Right cardiac atrium (tissue), 5 donors: Measurements from ENCODE around the gene RAB3GAP2. TPM values are rescaled to one million over a fixed set of nuclear protein-coding genes. Genes with fewer than 3 reads are reported as not detected.
"Not testable (repeated sequence)": the region's sequence is repeated elsewhere in the genome, so short reads cannot be mapped to it uniquely, and the experiment has no call there.

Experiments
- ATAC-seq, 2 donors: fragments of 200-7000 bp; cut with Tn5 transposase; one replicate each; pipeline versions ENCODE4 v1.8.0 to v1.9.1; 2020; ENCODE audit warnings: moderate library complexity in 2 of 2, mild to moderate bottlenecking in 1 of 2
- DNase-seq, 3 donors: peaks; one replicate each; pipeline ENCODE4 v3.0.0-alpha.2; 2020
- H3K27ac ChIP-seq: one replicate; pipeline ENCODE4 v1.5.1; 2013; ENCODE audit warnings: mild to moderate bottlenecking, low read length, control low read depth, moderate library complexity
- H3K27me3 ChIP-seq: one replicate; pipeline ENCODE4 v1.6.1; 2013; ENCODE audit not compliant: control insufficient read depth, insufficient read depth
- H3K4me1 ChIP-seq: one replicate; pipeline ENCODE4 v1.6.1; 2013; ENCODE audit warnings: low read length; ENCODE audit not compliant: control insufficient read depth, insufficient read depth
- H3K4me3 ChIP-seq: one replicate; pipeline ENCODE4 v1.5.1; 2013; ENCODE audit warnings: low read length, control low read depth
- H3K9me3 ChIP-seq: one replicate; pipeline ENCODE4 v1.6.1; 2013; ENCODE audit warnings: low read length; ENCODE audit not compliant: control insufficient read depth
- WGBS: extraction: QIAGEN DNeasy Blood & Tissue Kit; methylation state at CpG from one replicate; pipeline ENCODE4 v1.1.7; 2013; 5-methylcytosine and 5-hydroxymethylcytosine counted together
- intact Hi-C, 4 donors: fragments of 100-400 bp; cut with DNase I; formaldehyde crosslinking; loops; one replicate each; pipeline versions ENCODE4 v1.11.0 to v1.14.0; 2022 to 2023
- polyA plus RNA-seq: library from polyadenylated mRNA; stranded (reverse); fragments of 200-250 nt; gene quantifications from one replicate; pipeline ENCODE4 v1.2.3, GENCODE V29; 2013
- total RNA-seq, 4 donors: library from RNA; stranded (reverse); fragmentation: NEBNext Ultra II Directional; extraction: Animal tissue kit (Norgen Biotek cat#: 25700); gene quantifications; one replicate each; pipeline ENCODE4 v1.2.1, GENCODE V29; 2021
- donor health status: healthy with polysubstance abuse.
- donor health status: DM: no; HTN: yes; CAD: no.
- donor health status: DM: no; HTN: no; CAD: no.
- donor health status: DM: no; HTN: yes; CAD: no; lungs with severe emphysema.
- donor health status: DM: yes; HTN: yes; CAD: no.

The RAB3GAP2 gene
- total and polyA plus RNA-seq, 5 donors = 7.4 to 31.9 (median 23.4) TPM

- no peak overlapping the region for H3K4me3 ChIP-seq
- no peaks in the 10 kb centered on the region for H3K4me1 ChIP-seq
- no peaks in the 10 kb centered on the region for H3K9me3 ChIP-seq
- WGBS = 95% methylated on average over 1 of the region's 1 CpG
- no peaks in the 10 kb centered on the region for H3K27me3 ChIP-seq
- ATAC-seq = no peak
- intact Hi-C loops = no loop called here
- DNase-seq = no peak
- H3K27ac ChIP-seq = no peak overlapping the region
Observed at GRCh38 chr1:220189750-220190347, 82.4 kb downstream of the RAB3GAP2 start.

GRCh38 chr1:220188538-220188937, 83.7 kb downstream of the RAB3GAP2 start:
- H3K9me3 ChIP-seq = no peaks in the 10 kb centered on the region
- intact Hi-C loops = no loop called here
- no peak for DNase-seq
- 88% methylated on average over 2 of the region's 2 CpGs for WGBS
- no peak overlapping the region for H3K4me3 ChIP-seq
- ATAC-seq = no peak
- no peaks in the 10 kb centered on the region for H3K27me3 ChIP-seq
- H3K27ac ChIP-seq = no peak overlapping the region
- H3K4me1 ChIP-seq = no peaks in the 10 kb centered on the region

- no peaks in the 10 kb centered on the region for H3K27me3 ChIP-seq
- ATAC-seq (no peak), DNase-seq (no peak)
- no peak overlapping the region for H3K27ac ChIP-seq
- no peaks in the 10 kb centered on the region for H3K9me3 ChIP-seq
- intact Hi-C loops = no loop called here
- H3K4me3 ChIP-seq = no peak overlapping the region
- H3K4me1 ChIP-seq = no peaks in the 10 kb centered on the region
- WGBS = 90% methylated on average over 2 of the region's 2 CpGs
Observed at GRCh38 chr1:220186752-220187151, 85.5 kb downstream of the RAB3GAP2 start.

GRCh38 chr1:220184506-220184905, 87.7 kb downstream of the RAB3GAP2 start:
- ATAC-seq (no peak), DNase-seq (no peak)
- Histone ChIP-seq H3K27ac (no peak overlapping the region), H3K27me3 (no peaks in the 10 kb centered on the region), H3K4me3 (no peak overlapping the region), H3K4me1 (no peaks in the 10 kb centered on the region), H3K9me3 (no peaks in the 10 kb centered on the region)
- WGBS = 93% methylated on average over 1 of the region's 1 CpG
- intact Hi-C loops = no loop called here

- no peaks in the 10 kb centered on the region for H3K4me1 ChIP-seq
- no peak overlapping the region for H3K4me3 ChIP-seq
- intact Hi-C loops = no loop called here
- no peak overlapping the region for H3K27ac ChIP-seq
- H3K27me3 ChIP-seq = no peaks in the 10 kb centered on the region
- no peaks in the 10 kb centered on the region for H3K9me3 ChIP-seq
- DNase-seq (no peak), ATAC-seq (no peak)
- WGBS = 54% methylated on average over 2 of the region's 2 CpGs
Observed at GRCh38 chr1:220182656-220183055, 89.6 kb downstream of the RAB3GAP2 start.

GRCh38 chr1:220182111-220182510, 90.1 kb downstream of the RAB3GAP2 start:
- Histone ChIP-seq H3K27me3 (no peaks in the 10 kb centered on the region), H3K4me3 (no peak overlapping the region), H3K27ac (no peak overlapping the region), H3K4me1 (no peaks in the 10 kb centered on the region), H3K9me3 (no peaks in the 10 kb centered on the region)
- WGBS = 62% methylated on average over 1 of the region's 1 CpG
- DNase-seq = no peak
- intact Hi-C loops = no loop called here
- ATAC-seq = no peak

- DNase-seq (no peak), ATAC-seq (no peak)
- H3K9me3 ChIP-seq = no peaks in the 10 kb centered on the region
- WGBS = 97% methylated on average over 1 of the region's 1 CpG
- H3K27me3 ChIP-seq = no peaks in the 10 kb centered on the region
- intact Hi-C loops = no loop called here
- no peak overlapping the region for H3K4me3 ChIP-seq
- no peak overlapping the region for H3K27ac ChIP-seq
- no peaks in the 10 kb centered on the region for H3K4me1 ChIP-seq
Observed at GRCh38 chr1:220176540-220176939, 95.7 kb downstream of the RAB3GAP2 start.

GRCh38 chr1:220170836-220171526, 101.3 kb downstream of the RAB3GAP2 start:
- Histone ChIP-seq H3K4me3 (no peak overlapping the region), H3K27me3 (no peaks in the 10 kb centered on the region), H3K9me3 (no peaks in the 10 kb centered on the region), H3K27ac (no peak overlapping the region), H3K4me1 (no peaks in the 10 kb centered on the region)
- WGBS = 94% methylated on average over 1 of the region's 1 CpG
- DNase-seq = no peak
- ATAC-seq = no peak
- intact Hi-C loops = no loop called here

GRCh38 chr1:220169887-220170286, 102.4 kb downstream of the RAB3GAP2 start:
- H3K4me1 ChIP-seq, H3K27me3 ChIP-seq, H3K27ac ChIP-seq, H3K9me3 ChIP-seq, DNase-seq, ATAC-seq, intact Hi-C loops, H3K4me3 ChIP-seq: not testable (repeated sequence)
- 97% methylated on average over 4 of the region's 4 CpGs for WGBS

GRCh38 chr1:220166853-220167252, 105.4 kb downstream of the RAB3GAP2 start:
- no peak for DNase-seq
- no peak overlapping the region for H3K27ac ChIP-seq
- no peaks in the 10 kb centered on the region for H3K4me1 ChIP-seq
- no peak for ATAC-seq
- no peak overlapping the region for H3K4me3 ChIP-seq
- intact Hi-C loops = no loop called here
- no peaks in the 10 kb centered on the region for H3K27me3 ChIP-seq
- WGBS = 95% methylated on average over 4 of the region's 4 CpGs
- H3K9me3 ChIP-seq = no peaks in the 10 kb centered on the region

GRCh38 chr1:220164517-220164916, 107.7 kb downstream of the RAB3GAP2 start:
- intact Hi-C loops = no loop called here
- H3K4me1 ChIP-seq = no peaks in the 10 kb centered on the region
- H3K27me3 ChIP-seq = no peaks in the 10 kb centered on the region
- ATAC-seq (no peak), DNase-seq (no peak)
- WGBS = 64% methylated on average over 2 of the region's 2 CpGs
- H3K27ac ChIP-seq = no peak overlapping the region
- no peaks in the 10 kb centered on the region for H3K9me3 ChIP-seq
- no peak overlapping the region for H3K4me3 ChIP-seq
